WERI-Rb-1 (cell line): ENCODE data around the gene KCNMA1.

Experiments
- DNase-seq: peaks from one replicate; pipeline ENCODE4 v3.0.0-alpha.2; 2020
- H3K27ac ChIP-seq: fragments of 250-450 bp; sonication (Bioruptor Pico); 2 replicates; pipeline ENCODE4 v1.5.1; 2020; ENCODE audit warnings: mild to moderate bottlenecking, moderate library complexity
- H3K27me3 ChIP-seq: fragments of 250-450 bp; sonication (Bioruptor Pico); 2 replicates; pipeline ENCODE4 v1.5.1; 2021; ENCODE audit warnings: mild to moderate bottlenecking, low read depth, moderate library complexity; ENCODE audit not compliant: insufficient read depth, severe bottlenecking
- H3K36me3 ChIP-seq: fragments of 250-450 bp; sonication (Bioruptor Pico); 2 replicates; pipeline ENCODE4 v1.5.1; 2020; ENCODE audit warnings: mild to moderate bottlenecking, moderate library complexity
- H3K4me3 ChIP-seq: 2 replicates; pipeline ENCODE4 v1.5.1; 2011; ENCODE audit warnings: low read depth, mild to moderate bottlenecking, control low read depth, low read length
- H3K9me3 ChIP-seq: fragments of 250-450 bp; sonication (Bioruptor Pico); 2 replicates; pipeline ENCODE4 v1.5.1; 2021; ENCODE audit warnings: mild to moderate bottlenecking, moderate library complexity; ENCODE audit not compliant: severe bottlenecking
- TF ChIP-seq, protein P1 (sequence below): IDR thresholded peaks from 2 replicates; pipeline ENCODE4 v1.5.1; 2011; ENCODE audit warnings: low read depth, mild to moderate bottlenecking, control low read depth, inconsistent platforms, low read length

KCNMA1 gene

DNA sequence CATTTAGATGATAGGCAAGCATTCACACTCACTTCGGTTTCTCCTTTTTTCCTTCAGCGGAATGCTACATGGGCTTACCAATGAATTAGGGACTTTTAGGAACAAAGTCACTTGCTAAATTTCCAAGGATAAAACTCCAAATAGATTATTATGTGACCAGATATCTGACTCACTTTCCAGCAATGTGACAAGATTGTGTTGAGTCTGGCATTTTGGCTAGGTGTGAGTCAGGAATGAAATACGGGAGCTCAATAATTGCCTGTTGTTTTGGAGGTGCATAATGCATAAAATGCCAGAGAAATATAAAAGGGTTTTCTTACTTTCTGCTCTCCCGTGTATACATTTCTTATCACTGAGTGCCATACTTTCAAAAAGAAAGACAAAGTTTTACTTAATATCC is 721.1 kb downstream of the KCNMA1 start:
- no peaks in the 10 kb centered on the region for H3K36me3 ChIP-seq
- no peak for DNase-seq
- no peaks in the 10 kb centered on the region for H3K9me3 ChIP-seq
- TF ChIP-seq, protein P1, sequence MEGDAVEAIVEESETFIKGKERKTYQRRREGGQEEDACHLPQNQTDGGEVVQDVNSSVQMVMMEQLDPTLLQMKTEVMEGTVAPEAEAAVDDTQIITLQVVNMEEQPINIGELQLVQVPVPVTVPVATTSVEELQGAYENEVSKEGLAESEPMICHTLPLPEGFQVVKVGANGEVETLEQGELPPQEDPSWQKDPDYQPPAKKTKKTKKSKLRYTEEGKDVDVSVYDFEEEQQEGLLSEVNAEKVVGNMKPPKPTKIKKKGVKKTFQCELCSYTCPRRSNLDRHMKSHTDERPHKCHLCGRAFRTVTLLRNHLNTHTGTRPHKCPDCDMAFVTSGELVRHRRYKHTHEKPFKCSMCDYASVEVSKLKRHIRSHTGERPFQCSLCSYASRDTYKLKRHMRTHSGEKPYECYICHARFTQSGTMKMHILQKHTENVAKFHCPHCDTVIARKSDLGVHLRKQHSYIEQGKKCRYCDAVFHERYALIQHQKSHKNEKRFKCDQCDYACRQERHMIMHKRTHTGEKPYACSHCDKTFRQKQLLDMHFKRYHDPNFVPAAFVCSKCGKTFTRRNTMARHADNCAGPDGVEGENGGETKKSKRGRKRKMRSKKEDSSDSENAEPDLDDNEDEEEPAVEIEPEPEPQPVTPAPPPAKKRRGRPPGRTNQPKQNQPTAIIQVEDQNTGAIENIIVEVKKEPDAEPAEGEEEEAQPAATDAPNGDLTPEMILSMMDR, result no peak
- H3K4me3 ChIP-seq, result no peak overlapping the region
- no peak overlapping the region for H3K27ac ChIP-seq
- H3K27me3 ChIP-seq, result no peaks in the 10 kb centered on the region

DNA sequence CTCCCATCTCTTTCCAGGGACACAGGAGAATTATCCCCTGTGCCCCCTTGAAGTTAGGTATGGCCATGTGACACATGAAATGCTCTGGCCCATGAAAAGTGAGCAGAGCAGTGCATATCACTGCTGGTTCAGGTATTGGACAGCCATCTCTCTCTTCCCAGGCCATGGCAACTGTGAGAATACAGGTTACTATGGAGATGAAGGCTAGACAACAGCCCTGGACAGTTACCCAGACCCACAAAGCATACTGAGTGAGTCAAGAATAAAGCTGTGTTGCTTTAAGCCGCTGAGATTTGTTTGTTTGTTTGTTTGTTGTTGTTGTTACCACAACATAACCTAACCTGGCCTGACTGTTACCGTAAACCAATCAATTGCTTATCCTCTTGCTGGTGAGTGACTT is 722.3 kb downstream of the KCNMA1 start:
- TF ChIP-seq, protein P1, result no peak

DNA sequence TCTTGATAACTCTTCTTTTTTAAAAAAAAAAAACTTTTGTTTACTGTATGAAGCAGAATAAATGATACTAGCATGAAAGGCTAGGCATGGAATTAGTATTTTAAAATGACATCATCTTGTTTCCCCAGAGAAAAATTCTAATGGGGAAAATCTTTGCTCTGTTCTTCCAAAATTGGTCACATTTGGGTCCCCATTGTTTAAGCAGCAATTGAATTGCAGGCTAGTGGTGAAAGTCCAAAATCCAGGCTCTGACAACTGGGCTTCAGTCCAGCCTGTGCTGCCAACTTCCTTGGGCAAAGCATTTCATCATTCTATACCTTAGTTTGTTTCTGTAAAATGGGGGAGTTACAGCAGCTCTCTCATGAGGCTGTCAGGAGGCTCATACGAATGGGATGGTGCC is 726.4 kb downstream of the KCNMA1 start:
- TF ChIP-seq, protein P1, result no peak
- no peak overlapping the region for H3K4me3 ChIP-seq
- H3K27me3 ChIP-seq, result no peaks in the 10 kb centered on the region
- no peaks in the 10 kb centered on the region for H3K9me3 ChIP-seq
- DNase-seq, result no peak
- H3K27ac ChIP-seq, result no peak overlapping the region
- H3K36me3 ChIP-seq, result no peaks in the 10 kb centered on the region

More for the DNA sequence above, 722.3 kb downstream of the KCNMA1 start:
- no peaks in the 10 kb centered on the region for H3K9me3 ChIP-seq
- no peaks in the 10 kb centered on the region for H3K36me3 ChIP-seq
- H3K27me3 ChIP-seq, result no peaks in the 10 kb centered on the region
- H3K27ac ChIP-seq, result no peak overlapping the region
- DNase-seq, result no peak
- H3K4me3 ChIP-seq, result no peak overlapping the region

DNA sequence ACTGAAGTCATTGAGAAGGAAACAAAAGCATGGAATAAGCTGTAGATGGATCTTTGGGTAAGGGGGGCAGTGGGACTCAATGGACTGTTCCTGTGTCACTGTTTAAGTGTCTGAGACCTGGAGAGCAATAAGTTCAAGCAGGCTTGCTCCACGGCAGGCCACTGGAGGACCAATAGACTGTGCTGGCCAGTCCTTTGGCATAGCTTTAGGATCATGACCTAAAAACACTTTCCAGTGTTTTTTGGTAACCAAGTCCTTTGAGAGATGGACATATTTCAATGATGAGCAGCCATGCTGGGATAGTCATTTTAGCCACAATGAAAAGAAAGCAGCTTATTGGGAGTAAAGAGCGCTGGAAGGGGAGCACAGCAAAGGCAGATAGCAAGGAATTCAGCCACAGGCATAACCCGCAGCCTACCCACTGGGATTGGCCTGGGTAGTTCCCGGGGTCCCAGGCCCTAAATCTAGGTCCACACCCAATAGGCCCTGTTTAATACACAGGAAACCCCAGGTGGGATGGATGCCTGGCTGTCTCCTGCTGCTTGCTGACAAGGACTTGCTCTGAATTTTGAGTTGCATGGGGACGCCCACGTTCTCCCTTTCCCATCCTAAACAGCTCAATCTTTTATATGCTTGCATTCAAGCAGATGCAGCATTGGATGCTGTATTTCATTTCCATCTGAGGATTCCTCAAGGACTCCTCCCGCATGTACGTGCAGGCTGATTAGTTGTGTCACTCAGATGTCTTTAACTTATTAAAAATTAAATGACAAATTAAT is 727.2 kb downstream of the KCNMA1 start:
- no peak for DNase-seq
- no peaks in the 10 kb centered on the region for H3K36me3 ChIP-seq

DNA sequence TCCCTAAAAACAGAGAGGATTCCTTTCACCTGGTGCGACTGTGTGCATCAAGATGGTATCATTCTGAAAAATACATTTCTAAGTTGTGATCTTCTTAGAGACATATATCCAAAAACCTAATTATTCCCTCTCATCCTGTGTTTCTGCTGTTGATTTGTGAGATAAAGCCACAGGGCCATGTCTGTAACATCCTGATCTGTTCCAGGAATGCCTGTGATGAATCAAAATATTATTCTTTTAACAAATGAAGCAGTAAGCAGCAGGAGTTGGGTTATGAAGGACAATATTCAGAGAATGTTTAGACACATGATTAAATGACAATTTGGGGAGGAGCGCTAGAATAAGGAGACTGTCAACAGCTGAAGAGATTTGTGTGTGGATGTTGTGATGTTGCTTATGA is 731.4 kb downstream of the KCNMA1 start:
- Histone ChIP-seq H3K36me3 (no peaks in the 10 kb centered on the region), H3K4me3 (no peak overlapping the region), H3K9me3 (no peaks in the 10 kb centered on the region), H3K27me3 (no peaks in the 10 kb centered on the region), H3K27ac (no peak overlapping the region)
- DNase-seq, result no peak
- TF ChIP-seq, protein P1, result no peak

More for the DNA sequence above, 727.2 kb downstream of the KCNMA1 start:
- Histone ChIP-seq H3K27me3 (no peaks in the 10 kb centered on the region), H3K9me3 (no peaks in the 10 kb centered on the region), H3K4me3 (no peak overlapping the region), H3K27ac (no peak overlapping the region)
- TF ChIP-seq, protein P1, result no peak

DNA sequence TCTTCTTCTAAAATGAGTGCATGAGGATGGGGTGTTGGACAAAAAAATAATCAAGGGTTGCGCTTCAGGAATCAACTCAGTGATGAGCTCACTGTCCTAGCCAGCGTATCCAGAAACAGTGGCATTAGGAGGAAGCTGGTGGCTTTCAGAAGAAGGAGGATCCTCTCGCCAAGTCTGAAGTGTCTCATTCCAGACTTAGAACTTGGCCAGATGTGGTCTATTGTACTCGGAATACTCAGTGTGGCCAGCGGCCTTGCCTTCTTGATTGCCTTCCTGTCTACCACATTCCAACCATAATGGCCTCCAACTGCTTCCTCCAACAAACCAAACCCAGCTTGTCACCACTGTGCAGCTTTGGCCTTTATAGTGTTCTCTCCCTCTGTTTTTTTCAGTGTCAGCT is 732.4 kb downstream of the KCNMA1 start:
- TF ChIP-seq, protein P1, result no peak
- no peak overlapping the region for H3K4me3 ChIP-seq
- DNase-seq, result no peak
- H3K9me3 ChIP-seq, result no peaks in the 10 kb centered on the region
- H3K36me3 ChIP-seq, result no peaks in the 10 kb centered on the region
- H3K27ac ChIP-seq, result no peak overlapping the region
- no peaks in the 10 kb centered on the region for H3K27me3 ChIP-seq
